ENCODE data around the gene AP2S1.

AP2S1 gene

DNA sequence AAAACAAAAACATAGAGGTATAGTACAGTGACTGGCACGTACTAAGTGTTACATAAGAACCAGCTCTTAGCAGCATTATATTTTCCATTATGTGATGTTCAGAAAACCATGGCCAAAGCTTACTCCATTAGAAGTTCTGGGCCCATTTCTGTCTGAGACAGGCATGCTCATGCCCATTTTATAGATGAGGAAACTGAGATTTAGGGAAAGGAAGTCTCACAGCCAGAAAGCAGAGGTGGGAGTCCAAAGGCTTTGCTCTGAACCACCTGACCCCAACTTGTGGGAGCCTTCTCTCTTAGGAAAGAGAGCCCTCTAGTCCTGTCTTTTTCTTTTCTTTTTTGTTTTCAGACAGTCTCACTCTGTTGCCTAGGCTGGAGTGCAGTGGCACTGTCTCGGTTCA lies 2.3 kb downstream of the AP2S1 start:
- no peak for DNase-seq (ENCODE audit: extremely low read depth, insufficient read length)
- TF ChIP-seq, protein P1, sequence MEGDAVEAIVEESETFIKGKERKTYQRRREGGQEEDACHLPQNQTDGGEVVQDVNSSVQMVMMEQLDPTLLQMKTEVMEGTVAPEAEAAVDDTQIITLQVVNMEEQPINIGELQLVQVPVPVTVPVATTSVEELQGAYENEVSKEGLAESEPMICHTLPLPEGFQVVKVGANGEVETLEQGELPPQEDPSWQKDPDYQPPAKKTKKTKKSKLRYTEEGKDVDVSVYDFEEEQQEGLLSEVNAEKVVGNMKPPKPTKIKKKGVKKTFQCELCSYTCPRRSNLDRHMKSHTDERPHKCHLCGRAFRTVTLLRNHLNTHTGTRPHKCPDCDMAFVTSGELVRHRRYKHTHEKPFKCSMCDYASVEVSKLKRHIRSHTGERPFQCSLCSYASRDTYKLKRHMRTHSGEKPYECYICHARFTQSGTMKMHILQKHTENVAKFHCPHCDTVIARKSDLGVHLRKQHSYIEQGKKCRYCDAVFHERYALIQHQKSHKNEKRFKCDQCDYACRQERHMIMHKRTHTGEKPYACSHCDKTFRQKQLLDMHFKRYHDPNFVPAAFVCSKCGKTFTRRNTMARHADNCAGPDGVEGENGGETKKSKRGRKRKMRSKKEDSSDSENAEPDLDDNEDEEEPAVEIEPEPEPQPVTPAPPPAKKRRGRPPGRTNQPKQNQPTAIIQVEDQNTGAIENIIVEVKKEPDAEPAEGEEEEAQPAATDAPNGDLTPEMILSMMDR (IDR thresholded peaks at IDR 0.05; ENCODE audit: insufficient read depth, low read length, poor library complexity, severe bottlenecking): no peak
- Histone ChIP-seq H3K36me3 (ENCODE audit: control insufficient read depth, insufficient read depth, low read length) (no peaks in the 10 kb centered on the region), H3K27me3 (replicated peaks; ENCODE audit: control insufficient read depth, insufficient read depth, low read length) (no peaks in the 10 kb centered on the region), H3K4me3 (replicated peaks; ENCODE audit: low read depth, low read length) (no peak overlapping the region)

DNA sequence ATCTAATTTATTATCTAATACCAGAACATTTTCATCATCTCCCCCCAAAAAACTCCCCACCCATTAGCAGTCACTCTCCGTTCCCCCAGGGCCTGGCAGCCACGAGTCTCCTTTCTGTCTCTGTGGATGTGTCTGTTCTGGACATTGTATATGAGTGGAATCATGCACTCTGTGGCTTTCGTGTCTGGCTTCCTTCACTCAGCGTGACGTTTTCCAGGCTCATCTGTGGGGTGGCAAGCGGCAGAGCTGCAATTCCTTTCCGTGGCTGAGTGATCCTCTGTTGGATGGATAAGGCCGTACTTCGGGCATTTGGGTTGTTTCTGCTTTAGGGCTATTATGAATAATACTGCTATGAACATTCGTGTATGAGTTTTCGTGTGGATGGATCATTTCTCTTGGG lies 3.1 kb downstream of the AP2S1 start:
- H3K36me3 ChIP-seq (ENCODE audit: control insufficient read depth, insufficient read depth, low read length): peaks cover 5% of the 10 kb centered on the region
- TF ChIP-seq, protein P1 (IDR thresholded peaks at IDR 0.05; ENCODE audit: insufficient read depth, low read length, poor library complexity, severe bottlenecking): no peak

DNA sequence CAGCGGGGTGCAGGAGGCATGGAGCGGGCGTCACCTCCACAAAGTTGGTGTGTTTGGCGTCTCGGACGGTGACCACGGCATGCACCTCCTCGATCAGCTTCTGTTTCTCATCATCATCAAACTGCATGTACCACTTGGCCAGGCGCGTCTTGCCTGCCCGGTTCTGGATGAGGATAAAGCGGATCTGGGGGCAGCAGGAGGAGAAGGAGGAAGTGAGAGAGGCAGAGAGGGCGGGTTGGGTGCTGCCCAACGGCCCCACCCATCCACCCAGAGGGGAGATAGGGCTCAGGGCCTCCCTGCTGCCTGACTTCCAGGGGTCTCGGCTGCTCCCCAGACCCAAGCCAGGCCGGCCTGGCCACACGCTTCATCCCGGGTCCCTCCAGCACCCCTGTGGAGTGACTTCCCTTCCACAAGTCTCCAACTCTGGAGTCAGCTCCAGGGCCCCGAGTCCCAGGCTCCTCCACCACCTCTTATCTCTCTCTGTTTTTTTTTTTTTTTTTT lies 4.6 kb downstream of the AP2S1 start:
- H3K4me3 ChIP-seq (replicated peaks; ENCODE audit: low read depth, low read length): no peak overlapping the region
- no peaks in the 10 kb centered on the region for H3K27me3 ChIP-seq (replicated peaks; ENCODE audit: control insufficient read depth, insufficient read depth, low read length)
- H3K36me3 ChIP-seq (ENCODE audit: control insufficient read depth, insufficient read depth, low read length): peaks cover 6% of the 10 kb centered on the region
- no peak for DNase-seq (ENCODE audit: extremely low read depth, insufficient read length)
- TF ChIP-seq, protein P1 (IDR thresholded peaks at IDR 0.05; ENCODE audit: insufficient read depth, low read length, poor library complexity, severe bottlenecking): no peak

More for the DNA sequence above, 3.1 kb downstream of the AP2S1 start:
- no peak for DNase-seq (ENCODE audit: extremely low read depth, insufficient read length)
- no peak overlapping the region for H3K4me3 ChIP-seq (replicated peaks; ENCODE audit: low read depth, low read length)
- no peaks in the 10 kb centered on the region for H3K27me3 ChIP-seq (replicated peaks; ENCODE audit: control insufficient read depth, insufficient read depth, low read length)

DNA sequence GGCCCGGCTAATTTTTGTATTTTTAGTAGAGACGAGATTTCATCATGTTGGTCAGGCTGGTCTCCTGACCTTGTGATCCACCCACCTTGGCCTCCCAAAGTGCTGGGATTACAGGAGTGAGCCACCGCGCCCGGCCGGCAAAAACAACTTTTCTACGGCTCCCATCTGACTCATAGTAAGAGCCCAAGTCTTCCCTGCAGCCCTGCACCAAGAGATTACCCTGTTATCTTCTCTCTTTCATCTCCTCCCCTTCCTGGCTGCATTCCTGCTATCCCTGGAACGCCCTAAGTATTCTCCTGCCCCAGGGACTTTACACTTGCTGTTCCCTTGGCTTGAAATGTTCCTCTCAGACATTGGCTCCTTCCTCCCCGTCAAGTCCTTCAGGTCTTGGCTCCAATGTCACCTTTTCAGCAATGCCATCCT lies 6.6 kb downstream of the AP2S1 start:
- peaks cover 13% of the 10 kb centered on the region for H3K36me3 ChIP-seq (ENCODE audit: control insufficient read depth, insufficient read depth, low read length)
- H3K27me3 ChIP-seq (replicated peaks; ENCODE audit: control insufficient read depth, insufficient read depth, low read length): no peaks in the 10 kb centered on the region
- DNase-seq (ENCODE audit: extremely low read depth, insufficient read length): no peak
- TF ChIP-seq, protein P1 (IDR thresholded peaks at IDR 0.05; ENCODE audit: insufficient read depth, low read length, poor library complexity, severe bottlenecking): no peak
- H3K4me3 ChIP-seq (replicated peaks; ENCODE audit: low read depth, low read length): no peak overlapping the region

DNA sequence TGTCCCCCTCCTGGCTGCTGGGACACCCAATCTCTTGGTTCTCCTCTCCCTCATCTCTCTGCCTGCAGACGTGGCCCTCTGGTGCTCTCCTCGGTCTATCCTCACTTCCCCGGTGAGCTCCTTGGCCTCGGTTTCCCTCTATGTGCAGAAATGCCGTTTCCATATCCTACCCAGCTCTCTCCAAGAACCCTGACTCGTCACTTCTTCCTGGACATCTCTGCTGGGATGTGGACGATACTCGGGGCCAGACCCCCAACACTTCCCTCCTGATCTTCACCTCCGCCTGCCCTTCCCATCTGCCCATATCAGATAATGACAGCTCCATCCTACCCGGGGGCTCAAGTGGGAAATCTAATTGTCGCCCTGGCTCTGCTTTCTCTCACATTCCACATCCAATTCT lies 7.9 kb downstream of the AP2S1 start:
- H3K4me3 ChIP-seq (replicated peaks; ENCODE audit: low read depth, low read length): no peak overlapping the region
- TF ChIP-seq, protein P1 (IDR thresholded peaks at IDR 0.05; ENCODE audit: insufficient read depth, low read length, poor library complexity, severe bottlenecking): no peak
- no peaks in the 10 kb centered on the region for H3K27me3 ChIP-seq (replicated peaks; ENCODE audit: control insufficient read depth, insufficient read depth, low read length)
- DNase-seq (ENCODE audit: extremely low read depth, insufficient read length): no peak
- H3K36me3 ChIP-seq (ENCODE audit: control insufficient read depth, insufficient read depth, low read length): peaks cover 16% of the 10 kb centered on the region
